ENCODE results near the gene AKR1B1.

Gene AKR1B1

DNA sequence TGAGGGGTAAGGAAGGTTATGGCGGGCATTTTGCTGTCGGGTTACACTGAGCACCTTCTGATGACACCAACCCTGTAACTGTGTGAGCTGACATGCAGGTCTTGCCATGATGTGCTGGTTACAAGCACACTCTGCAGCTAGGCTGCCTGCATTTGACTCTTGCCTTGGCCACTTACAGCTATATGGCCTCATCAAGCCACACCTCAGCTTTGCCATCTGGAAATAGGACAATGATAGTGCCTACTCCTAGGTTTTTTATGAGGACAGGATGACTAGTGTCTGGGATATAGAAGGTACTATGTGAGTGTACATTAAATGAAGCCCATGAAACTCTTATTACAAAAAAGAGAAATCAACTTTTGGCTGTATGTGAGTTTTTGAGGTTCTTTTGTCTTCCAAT, 58.0 kb downstream of the AKR1B1 start:
- no peak for DNase-seq (ENCODE audit: extremely low read depth, low read depth)
- no peak overlapping the region for H3K4me3 ChIP-seq (replicated peaks; ENCODE audit: low read depth, low read length)
- TF ChIP-seq, protein P1, sequence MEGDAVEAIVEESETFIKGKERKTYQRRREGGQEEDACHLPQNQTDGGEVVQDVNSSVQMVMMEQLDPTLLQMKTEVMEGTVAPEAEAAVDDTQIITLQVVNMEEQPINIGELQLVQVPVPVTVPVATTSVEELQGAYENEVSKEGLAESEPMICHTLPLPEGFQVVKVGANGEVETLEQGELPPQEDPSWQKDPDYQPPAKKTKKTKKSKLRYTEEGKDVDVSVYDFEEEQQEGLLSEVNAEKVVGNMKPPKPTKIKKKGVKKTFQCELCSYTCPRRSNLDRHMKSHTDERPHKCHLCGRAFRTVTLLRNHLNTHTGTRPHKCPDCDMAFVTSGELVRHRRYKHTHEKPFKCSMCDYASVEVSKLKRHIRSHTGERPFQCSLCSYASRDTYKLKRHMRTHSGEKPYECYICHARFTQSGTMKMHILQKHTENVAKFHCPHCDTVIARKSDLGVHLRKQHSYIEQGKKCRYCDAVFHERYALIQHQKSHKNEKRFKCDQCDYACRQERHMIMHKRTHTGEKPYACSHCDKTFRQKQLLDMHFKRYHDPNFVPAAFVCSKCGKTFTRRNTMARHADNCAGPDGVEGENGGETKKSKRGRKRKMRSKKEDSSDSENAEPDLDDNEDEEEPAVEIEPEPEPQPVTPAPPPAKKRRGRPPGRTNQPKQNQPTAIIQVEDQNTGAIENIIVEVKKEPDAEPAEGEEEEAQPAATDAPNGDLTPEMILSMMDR (IDR thresholded peaks at IDR 0.05; ENCODE audit: low read depth, low read length, missing control alignments): no peak

DNA sequence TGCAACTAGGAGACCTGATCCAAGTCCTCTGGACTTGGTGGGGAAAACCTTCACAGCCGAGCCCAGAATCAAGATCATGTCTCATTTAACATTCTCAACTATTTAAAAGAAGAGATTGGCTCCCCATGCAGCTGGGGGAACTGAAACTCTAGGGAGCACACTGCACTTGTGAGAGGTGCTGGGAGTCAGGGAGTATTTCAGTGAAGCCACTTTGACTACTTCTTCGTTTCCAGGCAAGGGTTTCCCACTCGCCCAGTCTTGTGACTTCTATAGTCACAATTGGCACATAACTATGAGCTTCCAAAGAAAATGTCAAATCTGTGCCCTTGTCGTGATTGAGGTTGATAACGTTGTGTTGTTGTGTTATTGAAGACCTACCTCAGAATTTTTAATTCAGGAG, 62.9 kb downstream of the AKR1B1 start:
- H3K4me3 ChIP-seq (replicated peaks; ENCODE audit: low read depth, low read length): no peak overlapping the region
- DNase-seq (ENCODE audit: extremely low read depth, low read depth): no peak
- TF ChIP-seq, protein P1 (IDR thresholded peaks at IDR 0.05; ENCODE audit: low read depth, low read length, missing control alignments): no peak

DNA sequence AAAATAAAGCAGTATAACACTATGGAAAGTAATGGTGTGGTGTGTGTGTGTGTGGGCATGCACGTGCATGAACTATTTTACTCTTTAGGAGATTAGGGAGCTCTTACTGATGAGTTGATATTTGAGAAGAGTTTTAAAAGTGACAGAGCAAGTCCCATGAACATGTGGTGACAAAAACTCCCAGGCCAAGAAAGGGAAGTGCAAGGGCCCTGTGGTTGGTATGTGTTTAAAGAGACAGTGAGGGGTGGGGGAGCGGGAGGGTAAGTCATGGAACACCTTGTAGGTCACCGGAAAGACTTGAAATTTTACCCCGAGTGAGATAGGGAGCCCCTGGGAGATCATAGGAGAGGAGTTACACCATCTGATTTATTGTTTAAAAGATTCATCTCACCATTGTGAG, 63.3 kb downstream of the AKR1B1 start:
- no peak overlapping the region for H3K4me3 ChIP-seq (replicated peaks; ENCODE audit: low read depth, low read length)
- TF ChIP-seq, protein P1 (IDR thresholded peaks at IDR 0.05; ENCODE audit: low read depth, low read length, missing control alignments): no peak
- no peak for DNase-seq (ENCODE audit: extremely low read depth, low read depth)

DNA sequence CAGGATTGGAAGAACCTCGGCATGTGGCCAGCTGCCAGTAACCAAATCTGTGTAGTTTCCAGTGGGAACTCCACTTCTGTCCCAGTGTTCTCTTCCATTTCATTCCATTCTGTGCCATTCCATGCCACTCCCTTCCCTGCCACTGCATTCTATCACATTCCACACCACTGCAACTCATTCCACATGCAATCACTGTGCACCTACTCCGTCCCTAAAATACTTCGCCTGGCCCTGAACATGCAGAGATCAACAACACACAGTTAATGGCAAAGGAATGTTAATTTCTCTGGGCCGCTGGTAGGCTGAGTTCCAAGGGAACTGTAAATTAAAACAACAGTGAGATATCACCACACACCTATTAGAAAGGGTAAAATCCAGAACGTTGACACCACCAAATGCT, 64.8 kb downstream of the AKR1B1 start:
- H3K4me3 ChIP-seq (replicated peaks; ENCODE audit: low read depth, low read length): no peak overlapping the region
- TF ChIP-seq, protein P1 (IDR thresholded peaks at IDR 0.05; ENCODE audit: low read depth, low read length, missing control alignments): no peak
- DNase-seq (ENCODE audit: extremely low read depth, low read depth): no peak
